B cell (primary cell): Measurements from ENCODE around the gene KCNC1.

ENCODE experiments used
- CTCF ChIP-seq: fragments of 200-600 bp; IDR thresholded peaks from one replicate; pipeline ENCODE4 v1.8.0; 2022; ENCODE audit warnings: antibody characterized with exemption, mild to moderate bottlenecking
- EZH2 ChIP-seq: IDR thresholded peaks from 2 replicates; pipeline ENCODE4 v1.6.1; 2012; ENCODE audit warnings: borderline replicate concordance, low read depth, mild to moderate bottlenecking, moderate library complexity, low read length; ENCODE audit not compliant: insufficient read depth, poor library complexity, severe bottlenecking

- no peak for TF ChIP-seq CTCF
- TF ChIP-seq EZH2 = no peak
Measured at GRCh38 chr11:17700991-17701390, 33.6 kb upstream of the KCNC1 start.
